HL-60 (cell line): ENCODE data around the gene SBNO2.

Experiments used
- DNase-seq, 2 experiments: peaks; one replicate each; pipeline ENCODE4 v3.0.0-alpha.2; 2010 to 2020; ENCODE audit warnings: low read depth in 1 of 2, low spot score in 1 of 2
- H3K27ac ChIP-seq: fragments of 250-450 bp; sonication (Bioruptor Pico); replicated peaks from 2 replicates; pipeline ENCODE4 v1.5.1; 2020; ENCODE audit warnings: mild to moderate bottlenecking, moderate library complexity
- H3K27me3 ChIP-seq: fragments of 250-450 bp; sonication (Bioruptor Pico); 2 replicates; pipeline ENCODE4 v1.5.1; 2021; ENCODE audit warnings: mild to moderate bottlenecking, moderate library complexity; ENCODE audit not compliant: insufficient read depth, poor library complexity, severe bottlenecking
- H3K4me3 ChIP-seq: replicated peaks from 2 replicates; pipeline ENCODE4 v1.5.1; 2011; ENCODE audit warnings: mild to moderate bottlenecking, control low read depth, low read length; ENCODE audit not compliant: insufficient read depth
- GABPA ChIP-seq: IDR thresholded peaks from 2 replicates; pipeline ENCODE4 v1.6.1; 2012; ENCODE audit warnings: low read depth
- POLR2AphosphoS5 ChIP-seq: IDR thresholded peaks from 2 replicates; pipeline ENCODE4 v1.6.1; 2012; ENCODE audit warnings: low read depth
- SPI1 ChIP-seq: IDR thresholded peaks from 2 replicates; pipeline ENCODE4 v1.6.1; 2012; ENCODE audit warnings: low read depth, mild to moderate bottlenecking, borderline replicate concordance
- TF ChIP-seq, protein P1 (sequence below): IDR thresholded peaks from 2 replicates; pipeline ENCODE4 v1.6.1; 2012; ENCODE audit warnings: low read depth; ENCODE audit not compliant: insufficient replicate concordance
- TF ChIP-seq, protein P2 (sequence below): IDR thresholded peaks from one replicate; pipeline ENCODE4 v1.5.1; 2011; ENCODE audit warnings: low read length, control low read depth, inconsistent platforms; ENCODE audit not compliant: insufficient read depth

SBNO2 gene

DNA sequence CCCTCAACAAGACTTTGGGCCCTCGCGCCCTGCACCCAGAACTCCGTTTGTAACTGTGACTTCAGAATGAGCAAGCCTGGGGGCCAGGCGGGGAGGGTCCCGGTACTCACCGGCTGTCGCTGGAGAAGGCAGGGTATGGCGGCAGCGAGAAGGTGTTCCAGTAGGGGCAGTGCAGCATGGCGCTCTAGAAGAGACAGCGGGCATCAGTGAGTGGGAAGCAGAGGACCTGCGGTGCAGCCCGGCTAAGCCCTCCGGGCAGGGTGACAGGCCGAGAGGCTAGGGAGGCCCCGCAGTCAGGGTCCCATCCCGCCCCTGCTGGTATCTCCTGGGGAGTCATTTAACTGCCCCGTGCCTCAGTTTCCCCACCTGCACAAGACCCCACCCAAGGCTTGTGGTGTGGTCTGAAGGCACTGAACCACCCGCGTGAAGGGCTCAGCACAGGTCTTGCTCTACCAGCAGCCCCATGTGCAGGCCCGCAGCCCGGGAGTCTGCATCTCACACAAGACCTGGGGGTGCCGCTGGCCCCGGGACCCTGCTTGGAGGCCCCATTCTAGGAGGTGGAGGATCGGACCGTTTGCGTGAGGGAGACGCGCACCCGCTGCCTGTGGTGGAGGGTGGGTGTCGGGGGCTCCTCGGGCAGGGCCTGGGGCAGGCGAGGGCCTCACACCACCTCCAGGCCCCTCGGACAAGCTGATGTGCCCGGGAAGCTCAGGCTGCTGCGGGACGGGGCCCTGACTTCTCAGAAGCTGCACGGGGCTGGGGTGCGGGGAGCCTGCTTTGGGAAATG is 24.6 kb downstream of the SBNO2 start:
- Histone ChIP-seq H3K27me3 (no peaks in the 10 kb centered on the region), H3K4me3 (no peak overlapping the region), H3K27ac (no peak overlapping the region)
- TF ChIP-seq, protein P1, sequence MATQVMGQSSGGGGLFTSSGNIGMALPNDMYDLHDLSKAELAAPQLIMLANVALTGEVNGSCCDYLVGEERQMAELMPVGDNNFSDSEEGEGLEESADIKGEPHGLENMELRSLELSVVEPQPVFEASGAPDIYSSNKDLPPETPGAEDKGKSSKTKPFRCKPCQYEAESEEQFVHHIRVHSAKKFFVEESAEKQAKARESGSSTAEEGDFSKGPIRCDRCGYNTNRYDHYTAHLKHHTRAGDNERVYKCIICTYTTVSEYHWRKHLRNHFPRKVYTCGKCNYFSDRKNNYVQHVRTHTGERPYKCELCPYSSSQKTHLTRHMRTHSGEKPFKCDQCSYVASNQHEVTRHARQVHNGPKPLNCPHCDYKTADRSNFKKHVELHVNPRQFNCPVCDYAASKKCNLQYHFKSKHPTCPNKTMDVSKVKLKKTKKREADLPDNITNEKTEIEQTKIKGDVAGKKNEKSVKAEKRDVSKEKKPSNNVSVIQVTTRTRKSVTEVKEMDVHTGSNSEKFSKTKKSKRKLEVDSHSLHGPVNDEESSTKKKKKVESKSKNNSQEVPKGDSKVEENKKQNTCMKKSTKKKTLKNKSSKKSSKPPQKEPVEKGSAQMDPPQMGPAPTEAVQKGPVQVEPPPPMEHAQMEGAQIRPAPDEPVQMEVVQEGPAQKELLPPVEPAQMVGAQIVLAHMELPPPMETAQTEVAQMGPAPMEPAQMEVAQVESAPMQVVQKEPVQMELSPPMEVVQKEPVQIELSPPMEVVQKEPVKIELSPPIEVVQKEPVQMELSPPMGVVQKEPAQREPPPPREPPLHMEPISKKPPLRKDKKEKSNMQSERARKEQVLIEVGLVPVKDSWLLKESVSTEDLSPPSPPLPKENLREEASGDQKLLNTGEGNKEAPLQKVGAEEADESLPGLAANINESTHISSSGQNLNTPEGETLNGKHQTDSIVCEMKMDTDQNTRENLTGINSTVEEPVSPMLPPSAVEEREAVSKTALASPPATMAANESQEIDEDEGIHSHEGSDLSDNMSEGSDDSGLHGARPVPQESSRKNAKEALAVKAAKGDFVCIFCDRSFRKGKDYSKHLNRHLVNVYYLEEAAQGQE: no peak
- TF ChIP-seq, protein P2, sequence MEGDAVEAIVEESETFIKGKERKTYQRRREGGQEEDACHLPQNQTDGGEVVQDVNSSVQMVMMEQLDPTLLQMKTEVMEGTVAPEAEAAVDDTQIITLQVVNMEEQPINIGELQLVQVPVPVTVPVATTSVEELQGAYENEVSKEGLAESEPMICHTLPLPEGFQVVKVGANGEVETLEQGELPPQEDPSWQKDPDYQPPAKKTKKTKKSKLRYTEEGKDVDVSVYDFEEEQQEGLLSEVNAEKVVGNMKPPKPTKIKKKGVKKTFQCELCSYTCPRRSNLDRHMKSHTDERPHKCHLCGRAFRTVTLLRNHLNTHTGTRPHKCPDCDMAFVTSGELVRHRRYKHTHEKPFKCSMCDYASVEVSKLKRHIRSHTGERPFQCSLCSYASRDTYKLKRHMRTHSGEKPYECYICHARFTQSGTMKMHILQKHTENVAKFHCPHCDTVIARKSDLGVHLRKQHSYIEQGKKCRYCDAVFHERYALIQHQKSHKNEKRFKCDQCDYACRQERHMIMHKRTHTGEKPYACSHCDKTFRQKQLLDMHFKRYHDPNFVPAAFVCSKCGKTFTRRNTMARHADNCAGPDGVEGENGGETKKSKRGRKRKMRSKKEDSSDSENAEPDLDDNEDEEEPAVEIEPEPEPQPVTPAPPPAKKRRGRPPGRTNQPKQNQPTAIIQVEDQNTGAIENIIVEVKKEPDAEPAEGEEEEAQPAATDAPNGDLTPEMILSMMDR: no peak
- TF ChIP-seq SPI1 (no peak), GABPA (no peak), POLR2AphosphoS5 (no peak)
- no peak for DNase-seq

DNA sequence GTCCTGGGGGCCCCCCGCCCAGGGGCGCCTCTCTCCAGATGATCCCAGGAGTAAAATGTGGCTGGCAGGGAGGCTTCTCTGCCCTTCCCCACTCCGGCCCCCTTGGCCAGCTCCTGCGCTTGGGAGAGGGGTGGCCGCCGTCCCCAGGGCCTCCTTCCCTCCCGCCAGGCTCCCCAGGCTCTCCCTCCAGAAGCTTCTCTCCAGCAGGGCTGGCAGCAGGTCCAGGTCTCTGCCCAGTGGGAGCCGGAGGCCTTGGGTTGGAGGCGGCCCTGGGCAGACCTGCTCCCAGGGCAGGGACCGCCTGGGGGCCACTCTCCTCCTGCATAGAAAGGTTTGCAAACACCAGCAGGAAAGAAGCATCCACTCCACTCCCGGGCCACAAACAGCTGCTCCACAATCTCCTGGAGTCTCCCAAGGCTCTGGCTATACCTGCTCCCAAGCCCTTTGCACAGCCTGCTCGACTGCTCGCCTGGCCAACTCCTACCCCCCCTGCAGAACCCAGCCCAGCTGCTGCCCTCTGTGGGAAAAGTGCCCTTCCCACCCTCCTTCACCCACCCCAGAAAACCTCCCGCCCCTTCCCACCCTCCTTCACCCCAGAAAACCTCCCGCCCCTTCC is 26.0 kb downstream of the SBNO2 start:
- Histone ChIP-seq H3K4me3 (no peak overlapping the region), H3K27me3 (no peaks in the 10 kb centered on the region), H3K27ac (no peak overlapping the region)
- DNase-seq: no peak
- TF ChIP-seq, protein P2: no peak
- no peak for TF ChIP-seq GABPA
- TF ChIP-seq POLR2AphosphoS5: no peak
- TF ChIP-seq SPI1: no peak
- TF ChIP-seq, protein P1: no peak

DNA sequence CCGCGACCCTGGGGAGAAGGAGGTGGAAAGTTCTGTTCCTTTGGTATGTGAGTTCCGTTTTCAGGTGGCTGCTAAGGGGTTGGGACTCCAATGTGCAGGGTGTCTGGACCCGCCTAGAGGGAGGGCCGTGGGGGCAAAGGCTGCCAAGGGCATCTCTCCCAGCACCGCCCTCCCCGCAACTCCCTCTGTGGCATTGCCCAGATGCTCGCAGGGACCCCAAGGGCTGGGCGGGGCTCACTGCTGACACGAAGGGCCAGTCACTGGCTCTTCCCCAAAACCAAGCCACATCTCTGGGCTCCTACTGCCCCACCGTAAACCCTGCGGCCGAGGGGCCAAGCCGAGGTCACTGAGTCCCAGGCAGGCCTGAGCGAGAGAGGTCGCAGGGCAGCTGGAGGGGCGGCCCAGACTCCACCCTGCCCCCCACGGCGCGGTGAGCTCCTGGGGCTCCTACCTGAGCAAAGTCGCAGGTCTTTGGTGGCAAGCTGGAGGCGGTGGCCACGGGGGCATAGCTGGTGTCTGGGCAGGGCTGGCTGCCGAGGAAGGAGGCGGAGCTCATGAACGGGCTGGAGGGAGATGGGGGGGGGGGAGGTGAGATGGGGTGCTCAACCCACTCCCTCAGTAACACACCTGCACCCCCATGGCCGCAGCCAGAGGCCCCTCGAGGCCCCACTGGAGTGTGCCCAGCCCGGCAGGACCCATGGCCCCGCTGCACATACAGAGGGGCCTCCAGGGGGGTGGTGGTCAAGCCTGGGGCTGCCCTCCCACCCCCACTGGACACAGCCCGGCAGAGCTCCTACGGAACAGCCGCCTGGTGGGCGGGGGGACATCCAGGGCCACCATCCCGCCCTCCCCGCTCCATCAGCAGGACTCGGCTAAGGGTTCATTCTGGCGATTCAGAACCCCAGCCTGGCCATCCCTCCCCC is 26.9 kb downstream of the SBNO2 start:
- DNase-seq: no peak
- TF ChIP-seq, protein P1: no peak
- TF ChIP-seq POLR2AphosphoS5 (no peak), GABPA (no peak)

More for the DNA sequence above, 26.9 kb downstream of the SBNO2 start:
- Histone ChIP-seq H3K27me3 (no peaks in the 10 kb centered on the region), H3K4me3 (no peak overlapping the region), H3K27ac (no peak overlapping the region)
